Pons (tissue), 1 donor: ENCODE results near the gene DYNC2H1.
A peak's percentile ranks its signal among the peaks of the same experiment; 100 is the strongest.

Source experiments
- DNase-seq: peaks from one replicate; pipeline ENCODE4 v3.0.0-alpha.2; 2016; ENCODE audit warnings: low spot score

Gene DYNC2H1

GRCh38 chr11:103284260-103284659 is 175.0 kb downstream of the DYNC2H1 start:
- no peak for DNase-seq

GRCh38 chr11:103294516-103294915 is 185.3 kb downstream of the DYNC2H1 start:
- DNase-seq = no peak

GRCh38 chr11:103295704-103296103 is 186.5 kb downstream of the DYNC2H1 start:
- DNase-seq = no peak

DNA sequence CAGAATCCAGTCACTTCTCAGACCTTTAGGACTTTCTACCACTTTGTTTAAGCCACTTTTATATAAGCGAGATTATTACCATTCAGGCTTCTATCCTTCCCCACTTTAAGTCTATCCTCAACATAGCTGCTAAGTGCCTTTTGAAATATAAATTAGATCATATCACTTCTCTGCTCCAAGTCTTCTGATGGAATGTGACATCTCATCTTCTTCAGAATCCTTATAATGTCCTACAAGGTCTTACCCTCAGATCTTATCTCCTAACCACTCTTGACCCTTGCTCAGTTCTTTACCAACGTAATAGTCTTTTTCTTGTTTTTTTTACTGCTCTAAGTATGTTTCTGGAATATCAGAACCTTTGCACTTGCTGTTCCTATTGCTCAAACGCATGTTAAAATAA is 188.7 kb downstream of the DYNC2H1 start:
- DNase-seq = no peak

GRCh38 chr11:103315248-103315647 is 206.0 kb downstream of the DYNC2H1 start:
- no peak for DNase-seq

GRCh38 chr11:103317118-103317517 is 207.9 kb downstream of the DYNC2H1 start:
- no peak for DNase-seq

GRCh38 chr11:103322821-103323220 is 213.6 kb downstream of the DYNC2H1 start:
- no peak for DNase-seq

- DNase-seq = no peak
These were observed 216.5 kb downstream of the DYNC2H1 start for GRCh38 chr11:103325686-103326069.

GRCh38 chr11:103326070-103326794 is 217.0 kb downstream of the DYNC2H1 start:
- DNase-seq = peak; percentile 75

DNA sequence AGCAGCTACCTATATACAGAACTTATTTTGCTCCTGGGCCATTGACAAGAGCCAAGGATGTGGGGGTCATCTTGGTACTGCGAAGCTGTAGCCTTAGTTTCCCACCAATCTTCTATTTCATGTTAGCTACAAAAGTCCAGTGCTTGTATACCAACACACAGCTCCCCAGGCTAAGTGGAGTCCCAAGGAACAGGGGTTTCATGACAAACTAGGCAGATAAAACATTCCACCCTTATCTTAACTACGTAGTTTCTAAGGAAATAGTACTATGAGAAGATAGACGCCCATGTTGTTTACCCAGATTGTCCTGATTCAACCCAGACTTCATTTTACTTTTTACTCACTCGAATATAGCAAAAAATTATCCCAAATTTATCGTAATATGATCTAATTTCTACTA is 218.5 kb downstream of the DYNC2H1 start:
- DNase-seq = no peak

GRCh38 chr11:103332409-103332808 is 223.2 kb downstream of the DYNC2H1 start:
- no peak for DNase-seq

DNA sequence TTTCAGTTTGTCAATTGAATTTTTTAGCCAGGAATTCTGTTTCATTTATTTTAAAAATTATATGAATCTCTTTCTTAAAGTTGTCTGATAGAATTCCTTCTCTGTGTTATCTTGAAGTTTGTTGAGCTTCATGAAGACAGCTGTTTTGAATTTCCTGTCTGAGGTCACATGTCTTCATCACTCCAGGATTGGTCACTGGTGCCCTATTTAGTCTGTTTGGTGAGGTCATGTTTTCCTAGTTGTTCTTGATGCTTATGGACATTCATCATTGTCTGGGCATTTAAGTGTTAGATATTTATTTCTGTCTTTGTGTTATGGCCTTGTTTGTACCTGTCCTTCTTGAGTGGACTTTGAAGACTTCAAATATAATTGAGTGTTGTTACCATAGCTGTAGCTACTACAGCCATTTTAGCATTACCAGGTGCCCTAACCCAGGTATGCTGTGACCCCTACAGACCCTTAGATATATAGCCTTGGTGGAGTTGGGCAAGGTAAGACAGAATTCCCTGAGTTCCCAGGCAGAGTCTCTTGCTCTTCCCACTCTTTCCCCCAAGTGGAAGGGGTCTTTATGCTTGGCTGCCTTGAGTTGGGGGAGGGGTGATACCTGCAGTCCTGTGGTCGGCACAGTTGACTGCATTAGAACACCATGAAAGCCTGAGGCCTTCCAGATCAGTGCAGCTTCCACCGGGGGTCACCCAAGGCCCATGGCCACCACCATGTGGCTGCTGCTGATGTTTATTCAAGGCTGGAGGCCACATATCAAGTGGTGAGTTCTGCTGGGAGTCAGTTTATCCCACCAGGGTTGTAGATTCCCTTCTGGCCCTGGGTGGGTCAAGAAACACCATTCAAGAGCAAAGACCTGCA is 229.6 kb downstream of the DYNC2H1 start:
- no peak for DNase-seq

GRCh38 chr11:103339485-103339857 is 230.2 kb downstream of the DYNC2H1 start:
- DNase-seq = no peak

GRCh38 chr11:103340956-103341355 is 231.7 kb downstream of the DYNC2H1 start:
- DNase-seq = no peak

DNA sequence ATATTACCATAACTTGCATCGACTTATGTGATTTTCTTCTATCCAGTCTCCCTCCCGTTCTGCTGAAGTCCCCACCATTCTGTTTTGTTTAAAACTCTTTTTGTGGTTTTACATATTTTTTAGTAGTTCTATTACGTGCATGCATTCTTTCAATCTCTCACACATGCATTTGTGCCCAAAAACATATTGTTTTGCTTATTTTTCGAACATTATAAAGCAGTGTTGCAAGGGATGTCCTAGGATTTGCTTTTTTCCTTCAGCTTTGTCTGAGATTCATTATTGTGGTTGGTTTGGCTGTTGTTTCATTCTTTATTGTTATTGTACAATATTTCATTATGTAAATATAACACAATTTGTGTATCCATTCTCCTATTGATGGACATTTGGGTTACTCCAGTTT is 235.7 kb downstream of the DYNC2H1 start:
- no peak for DNase-seq

- DNase-seq = no peak
These were observed 240.4 kb downstream of the DYNC2H1 start for GRCh38 chr11:103349595-103349994.

DNA sequence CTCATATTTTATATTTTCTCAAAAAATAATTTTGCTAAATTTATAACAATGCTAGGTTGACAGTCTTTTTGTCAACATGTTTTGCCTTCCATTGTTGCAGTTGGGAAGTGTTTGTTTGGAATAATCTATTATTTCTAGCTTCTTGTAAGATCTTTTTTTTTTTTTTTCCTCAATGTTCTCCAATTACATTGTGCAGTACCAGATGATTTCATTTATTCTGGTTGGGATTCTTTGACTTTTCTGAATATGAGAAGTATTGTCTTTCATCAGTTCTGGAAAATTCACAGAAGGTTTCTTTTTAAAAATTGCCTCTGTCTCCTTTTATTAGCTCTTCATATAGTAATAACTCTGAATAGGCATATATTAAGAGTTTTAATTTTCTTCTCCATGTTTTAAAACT is 245.4 kb downstream of the DYNC2H1 start:
- DNase-seq = no peak

DNA sequence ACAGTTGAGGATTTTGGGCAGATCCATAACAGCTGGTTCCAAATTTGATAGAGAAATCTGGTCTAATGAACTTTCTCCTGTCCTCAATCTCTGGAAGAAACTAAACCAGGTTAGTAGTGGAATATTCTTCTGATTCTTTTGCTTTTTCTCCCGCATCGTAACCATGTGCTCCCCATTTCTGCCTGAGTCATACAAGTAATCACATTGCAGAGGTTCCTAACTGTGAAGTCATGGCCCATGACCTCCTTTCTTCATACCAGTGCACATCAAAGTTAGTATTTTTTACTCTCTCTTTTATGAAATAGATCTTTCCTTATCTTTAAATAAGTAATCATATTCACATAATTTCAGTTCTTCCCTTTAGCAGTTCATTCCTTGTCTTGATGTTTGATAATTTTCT is 249.0 kb downstream of the DYNC2H1 start:
- no peak for DNase-seq

DNA sequence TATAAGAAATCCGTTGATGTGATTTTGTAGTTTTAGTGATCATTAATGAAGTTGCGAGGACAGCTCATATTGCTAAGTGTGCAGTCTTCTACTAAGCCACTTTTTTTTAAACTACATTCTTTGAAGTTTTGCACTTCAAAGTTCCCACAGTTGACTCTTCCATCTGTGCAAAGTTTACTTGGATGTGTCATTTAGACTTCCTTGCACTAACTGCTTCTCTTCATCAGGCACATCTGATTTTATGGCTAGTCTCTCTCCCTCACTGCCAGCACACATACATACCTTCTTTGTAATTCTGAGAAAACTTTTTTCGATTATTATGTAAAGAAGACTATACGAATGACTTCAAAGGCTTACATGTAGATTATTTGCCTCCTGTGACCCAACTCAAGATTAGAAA is 250.0 kb downstream of the DYNC2H1 start:
- DNase-seq = no peak

- no peak for DNase-seq
These were observed 255.5 kb downstream of the DYNC2H1 start for GRCh38 chr11:103364687-103365086.

DNA sequence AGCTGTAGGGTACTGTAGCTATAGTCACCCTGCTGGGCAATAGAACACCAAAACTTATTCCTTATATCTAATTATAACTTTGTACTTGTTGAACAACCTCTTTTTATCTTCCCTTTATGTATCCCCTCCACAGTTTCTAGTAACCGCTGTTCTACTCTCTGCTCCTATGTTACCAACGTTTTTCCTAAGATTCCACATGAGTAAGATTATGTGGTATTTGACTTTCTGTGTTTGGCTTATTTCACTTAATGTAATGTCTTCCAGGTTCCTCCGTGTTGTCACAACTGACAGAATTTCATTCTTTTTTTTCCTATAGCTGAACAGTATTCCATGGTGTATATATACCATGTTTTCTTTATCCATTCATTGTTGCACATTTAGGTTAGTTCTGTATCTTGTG is 258.4 kb downstream of the DYNC2H1 start:
- no peak for DNase-seq

GRCh38 chr11:103368145-103368544 is 258.9 kb downstream of the DYNC2H1 start:
- DNase-seq = no peak

GRCh38 chr11:103370076-103370475 is 260.9 kb downstream of the DYNC2H1 start:
- DNase-seq = no peak

DNA sequence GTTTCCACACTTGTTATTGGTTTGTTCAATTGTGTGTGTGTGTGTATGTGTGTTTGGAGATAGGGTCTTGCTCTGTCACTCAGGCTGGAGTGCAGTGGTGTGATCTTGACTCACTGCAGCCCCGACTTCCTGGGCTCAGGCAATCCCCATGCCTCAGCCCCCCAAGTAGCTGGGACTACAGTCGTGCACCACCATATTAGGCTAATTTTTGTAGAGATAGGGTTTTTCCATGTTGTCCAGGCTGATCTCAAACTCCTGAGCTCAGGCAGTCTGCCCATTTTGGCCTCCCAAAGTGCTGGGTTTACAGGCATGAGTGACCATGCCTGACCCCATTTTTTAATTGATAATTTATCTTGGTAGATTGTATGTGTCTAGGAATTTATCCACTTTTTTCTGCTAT is 263.7 kb downstream of the DYNC2H1 start:
- DNase-seq = no peak
